Measurements from ENCODE around the gene CER1.

DNA sequence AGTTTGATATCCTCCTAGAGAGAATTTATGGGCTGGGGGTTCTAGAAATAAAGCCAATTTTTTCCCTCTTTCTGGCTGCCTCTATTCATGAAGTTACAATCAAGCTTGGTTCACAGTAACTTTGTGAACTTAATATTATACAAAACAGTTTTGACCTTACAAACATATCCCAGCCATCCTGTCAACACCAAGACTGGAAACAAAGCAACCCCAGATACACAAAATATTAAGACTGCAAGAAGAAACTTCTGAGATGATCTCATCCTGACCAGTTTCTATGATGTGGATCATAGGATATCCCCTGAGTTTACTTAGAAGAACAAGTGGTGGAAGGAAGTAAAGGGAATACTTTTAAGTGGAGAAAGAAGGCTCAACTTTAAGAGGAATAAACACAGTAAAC is 28.3 kb upstream of the CER1 start:
- TF ChIP-seq, protein P1, sequence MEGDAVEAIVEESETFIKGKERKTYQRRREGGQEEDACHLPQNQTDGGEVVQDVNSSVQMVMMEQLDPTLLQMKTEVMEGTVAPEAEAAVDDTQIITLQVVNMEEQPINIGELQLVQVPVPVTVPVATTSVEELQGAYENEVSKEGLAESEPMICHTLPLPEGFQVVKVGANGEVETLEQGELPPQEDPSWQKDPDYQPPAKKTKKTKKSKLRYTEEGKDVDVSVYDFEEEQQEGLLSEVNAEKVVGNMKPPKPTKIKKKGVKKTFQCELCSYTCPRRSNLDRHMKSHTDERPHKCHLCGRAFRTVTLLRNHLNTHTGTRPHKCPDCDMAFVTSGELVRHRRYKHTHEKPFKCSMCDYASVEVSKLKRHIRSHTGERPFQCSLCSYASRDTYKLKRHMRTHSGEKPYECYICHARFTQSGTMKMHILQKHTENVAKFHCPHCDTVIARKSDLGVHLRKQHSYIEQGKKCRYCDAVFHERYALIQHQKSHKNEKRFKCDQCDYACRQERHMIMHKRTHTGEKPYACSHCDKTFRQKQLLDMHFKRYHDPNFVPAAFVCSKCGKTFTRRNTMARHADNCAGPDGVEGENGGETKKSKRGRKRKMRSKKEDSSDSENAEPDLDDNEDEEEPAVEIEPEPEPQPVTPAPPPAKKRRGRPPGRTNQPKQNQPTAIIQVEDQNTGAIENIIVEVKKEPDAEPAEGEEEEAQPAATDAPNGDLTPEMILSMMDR (IDR thresholded peaks at IDR 0.05): no peak
- TF ChIP-seq POLR2A (IDR thresholded peaks at IDR 0.05): no peak
